ENCODE results near the gene SLCO3A1.

The SLCO3A1 gene

DNA sequence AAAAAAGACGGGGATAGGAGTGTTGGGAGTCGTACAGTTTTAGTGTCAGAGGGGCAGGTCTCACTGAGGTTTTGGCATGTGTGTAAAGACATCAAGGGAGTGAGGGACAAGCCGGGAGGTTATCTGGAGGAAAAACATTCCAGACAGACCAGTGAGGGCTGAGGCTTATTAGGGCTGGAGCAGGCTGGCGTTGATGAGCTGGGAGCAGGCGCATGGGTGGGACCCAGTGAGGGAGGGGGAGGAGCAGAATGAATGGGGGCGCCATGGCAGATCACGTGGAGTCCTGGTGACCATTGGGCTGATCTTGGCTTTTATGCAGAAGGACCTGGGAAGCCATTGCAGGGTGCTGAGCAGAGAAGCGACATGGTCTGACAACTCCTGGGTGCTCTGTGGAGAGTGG is 180.2 kb downstream of the SLCO3A1 start:
- no peak overlapping the region for H3K4me3 ChIP-seq (ENCODE audit: low read depth in 1 of 2, low read length in 2 of 2)
- H3K27ac ChIP-seq (ENCODE audit: low read length), result no peak overlapping the region
- no peaks in the 10 kb centered on the region for H3K79me2 ChIP-seq (ENCODE audit: insufficient read depth, low read length)
- H3K36me3 ChIP-seq (ENCODE audit: insufficient read depth, low read length), result no peaks in the 10 kb centered on the region
- DNase-seq, result no peak
- no peak overlapping the region for H3K9ac ChIP-seq (ENCODE audit: low read depth, low read length)
- TF ChIP-seq, protein P1, sequence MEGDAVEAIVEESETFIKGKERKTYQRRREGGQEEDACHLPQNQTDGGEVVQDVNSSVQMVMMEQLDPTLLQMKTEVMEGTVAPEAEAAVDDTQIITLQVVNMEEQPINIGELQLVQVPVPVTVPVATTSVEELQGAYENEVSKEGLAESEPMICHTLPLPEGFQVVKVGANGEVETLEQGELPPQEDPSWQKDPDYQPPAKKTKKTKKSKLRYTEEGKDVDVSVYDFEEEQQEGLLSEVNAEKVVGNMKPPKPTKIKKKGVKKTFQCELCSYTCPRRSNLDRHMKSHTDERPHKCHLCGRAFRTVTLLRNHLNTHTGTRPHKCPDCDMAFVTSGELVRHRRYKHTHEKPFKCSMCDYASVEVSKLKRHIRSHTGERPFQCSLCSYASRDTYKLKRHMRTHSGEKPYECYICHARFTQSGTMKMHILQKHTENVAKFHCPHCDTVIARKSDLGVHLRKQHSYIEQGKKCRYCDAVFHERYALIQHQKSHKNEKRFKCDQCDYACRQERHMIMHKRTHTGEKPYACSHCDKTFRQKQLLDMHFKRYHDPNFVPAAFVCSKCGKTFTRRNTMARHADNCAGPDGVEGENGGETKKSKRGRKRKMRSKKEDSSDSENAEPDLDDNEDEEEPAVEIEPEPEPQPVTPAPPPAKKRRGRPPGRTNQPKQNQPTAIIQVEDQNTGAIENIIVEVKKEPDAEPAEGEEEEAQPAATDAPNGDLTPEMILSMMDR (IDR thresholded peaks at IDR 0.05; ENCODE audit: borderline replicate concordance, extremely low read depth, low read length, poor library complexity, severe bottlenecking), result no peak
- TF ChIP-seq EZH2 (IDR thresholded peaks at IDR 0.05; ENCODE audit: borderline replicate concordance, low read depth, low read length, severe bottlenecking), result no peak
- no peak overlapping the region for H3K4me2 ChIP-seq (ENCODE audit: insufficient read depth, low read length)
- ATAC-seq (ENCODE audit: insufficient read depth, low read depth), result no peak
- H2AFZ ChIP-seq (ENCODE audit: low read depth, low read length), result no peak overlapping the region
- no peaks in the 10 kb centered on the region for H4K20me1 ChIP-seq (ENCODE audit: insufficient read depth, low read length)
- H3K27me3 ChIP-seq (ENCODE audit: insufficient read depth, low read length, poor library complexity), result no peaks in the 10 kb centered on the region
- H3K9me3 ChIP-seq (ENCODE audit: insufficient read depth, low read length, severe bottlenecking), result no peaks in the 10 kb centered on the region
- no peaks in the 10 kb centered on the region for H3K4me1 ChIP-seq (ENCODE audit: insufficient read depth, low read length)

DNA sequence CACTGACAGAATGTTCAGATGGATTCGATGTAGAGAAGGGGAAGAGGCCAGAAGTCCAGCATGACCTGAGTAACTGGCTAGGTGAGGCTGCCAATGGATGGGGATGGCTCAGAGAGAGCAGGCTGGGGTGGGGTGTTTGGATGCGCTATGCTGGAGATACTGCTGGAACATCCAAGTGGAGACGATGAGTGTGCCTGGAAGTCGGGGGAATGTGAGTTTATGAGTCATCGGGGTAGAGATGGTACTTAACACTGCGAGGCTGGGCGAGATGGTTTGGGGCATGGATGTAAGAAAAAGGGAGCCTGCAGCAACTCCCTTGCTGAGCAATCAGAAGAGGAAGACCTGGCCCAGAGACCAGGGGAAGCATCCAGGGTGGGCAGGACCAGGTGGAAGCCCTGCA is 180.7 kb downstream of the SLCO3A1 start:
- no peak for TF ChIP-seq EZH2 (IDR thresholded peaks at IDR 0.05; ENCODE audit: borderline replicate concordance, low read depth, low read length, severe bottlenecking)
- TF ChIP-seq, protein P1 (IDR thresholded peaks at IDR 0.05; ENCODE audit: borderline replicate concordance, extremely low read depth, low read length, poor library complexity, severe bottlenecking), result no peak
- Histone ChIP-seq H3K79me2 (ENCODE audit: insufficient read depth, low read length) (no peaks in the 10 kb centered on the region), H3K4me1 (ENCODE audit: insufficient read depth, low read length) (no peaks in the 10 kb centered on the region), H3K9ac (ENCODE audit: low read depth, low read length) (no peak overlapping the region), H3K36me3 (ENCODE audit: insufficient read depth, low read length) (no peaks in the 10 kb centered on the region), H2AFZ (ENCODE audit: low read depth, low read length) (no peak overlapping the region), H3K4me2 (ENCODE audit: insufficient read depth, low read length) (no peak overlapping the region), H3K4me3 (ENCODE audit: low read depth in 1 of 2, low read length in 2 of 2) (no peak overlapping the region), H3K27ac (ENCODE audit: low read length) (no peak overlapping the region), H3K27me3 (ENCODE audit: insufficient read depth, low read length, poor library complexity) (no peaks in the 10 kb centered on the region), H3K9me3 (ENCODE audit: insufficient read depth, low read length, severe bottlenecking) (no peaks in the 10 kb centered on the region), H4K20me1 (ENCODE audit: insufficient read depth, low read length) (no peaks in the 10 kb centered on the region)
- ATAC-seq (ENCODE audit: insufficient read depth, low read depth), result no peak
- no peak for DNase-seq

DNA sequence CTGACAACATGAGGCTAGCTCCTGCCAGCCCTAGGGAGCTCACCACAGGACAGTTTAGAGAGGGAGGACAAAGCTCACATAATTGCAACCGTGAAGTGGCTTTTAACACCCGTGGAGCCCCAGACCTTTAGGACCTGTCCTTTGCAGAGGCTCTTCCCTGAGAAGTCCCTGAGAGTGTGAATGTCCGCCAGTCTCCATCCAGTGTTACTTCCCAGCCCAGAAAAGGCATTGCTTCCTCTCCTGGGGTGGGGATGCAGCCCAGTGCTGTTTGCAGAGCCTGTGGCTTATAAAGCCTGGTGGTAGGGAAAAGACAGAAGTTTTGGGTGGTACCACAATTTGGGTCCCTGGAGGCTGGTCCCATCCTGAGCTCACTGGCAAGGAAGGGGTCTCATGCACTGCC is 182.0 kb downstream of the SLCO3A1 start:
- no peaks in the 10 kb centered on the region for H3K79me2 ChIP-seq (ENCODE audit: insufficient read depth, low read length)
- ATAC-seq (ENCODE audit: insufficient read depth, low read depth) (no peak), DNase-seq (no peak)
- peaks cover 3% of the 10 kb centered on the region for H3K27me3 ChIP-seq (ENCODE audit: insufficient read depth, low read length, poor library complexity)
- H3K4me3 ChIP-seq (ENCODE audit: low read depth in 1 of 2, low read length in 2 of 2), result no peak overlapping the region
- H3K4me1 ChIP-seq (ENCODE audit: insufficient read depth, low read length), result no peaks in the 10 kb centered on the region
- H3K9me3 ChIP-seq (ENCODE audit: insufficient read depth, low read length, severe bottlenecking), result no peaks in the 10 kb centered on the region
- no peak overlapping the region for H3K4me2 ChIP-seq (ENCODE audit: insufficient read depth, low read length)
- no peaks in the 10 kb centered on the region for H4K20me1 ChIP-seq (ENCODE audit: insufficient read depth, low read length)
- H3K36me3 ChIP-seq (ENCODE audit: insufficient read depth, low read length), result no peaks in the 10 kb centered on the region
- no peak overlapping the region for H2AFZ ChIP-seq (ENCODE audit: low read depth, low read length)
- no peak overlapping the region for H3K9ac ChIP-seq (ENCODE audit: low read depth, low read length)
- H3K27ac ChIP-seq (ENCODE audit: low read length), result no peak overlapping the region
- TF ChIP-seq, protein P1 (IDR thresholded peaks at IDR 0.05; ENCODE audit: borderline replicate concordance, extremely low read depth, low read length, poor library complexity, severe bottlenecking), result no peak
- TF ChIP-seq EZH2 (IDR thresholded peaks at IDR 0.05; ENCODE audit: borderline replicate concordance, low read depth, low read length, severe bottlenecking), result no peak

DNA sequence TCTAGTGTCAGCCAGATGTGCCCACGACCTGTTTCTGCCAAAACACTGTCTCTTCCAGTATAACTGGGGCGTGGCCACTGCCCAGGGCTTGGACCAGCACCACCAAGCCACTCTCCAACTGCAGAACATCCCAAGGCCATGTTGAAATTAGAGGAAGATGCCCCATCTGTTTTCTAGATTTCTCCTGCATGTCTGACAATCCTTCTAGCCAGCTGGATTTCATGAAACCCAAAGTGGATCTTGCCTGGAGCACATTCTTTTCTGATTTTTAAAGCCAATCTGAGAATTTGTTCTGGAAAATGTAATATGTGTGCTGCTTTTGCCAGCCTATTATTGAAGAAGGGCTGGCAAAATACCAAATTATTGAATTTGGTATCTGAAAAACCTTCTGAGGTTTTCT is 182.5 kb downstream of the SLCO3A1 start:
- H3K27me3 ChIP-seq (ENCODE audit: insufficient read depth, low read length, poor library complexity), result peaks cover 6% of the 10 kb centered on the region
- ATAC-seq (ENCODE audit: insufficient read depth, low read depth), result no peak

More for the DNA sequence above, 182.5 kb downstream of the SLCO3A1 start:
- H3K9me3 ChIP-seq (ENCODE audit: insufficient read depth, low read length, severe bottlenecking), result no peaks in the 10 kb centered on the region
- no peak overlapping the region for H3K4me2 ChIP-seq (ENCODE audit: insufficient read depth, low read length)
- H4K20me1 ChIP-seq (ENCODE audit: insufficient read depth, low read length), result no peaks in the 10 kb centered on the region
- no peak overlapping the region for H2AFZ ChIP-seq (ENCODE audit: low read depth, low read length)
- no peak overlapping the region for H3K27ac ChIP-seq (ENCODE audit: low read length)
- H3K4me3 ChIP-seq (ENCODE audit: low read depth in 1 of 2, low read length in 2 of 2), result no peak overlapping the region
- TF ChIP-seq, protein P1 (IDR thresholded peaks at IDR 0.05; ENCODE audit: borderline replicate concordance, extremely low read depth, low read length, poor library complexity, severe bottlenecking), result no peak
- no peak for TF ChIP-seq EZH2 (IDR thresholded peaks at IDR 0.05; ENCODE audit: borderline replicate concordance, low read depth, low read length, severe bottlenecking)
- H3K36me3 ChIP-seq (ENCODE audit: insufficient read depth, low read length), result no peaks in the 10 kb centered on the region
- H3K9ac ChIP-seq (ENCODE audit: low read depth, low read length), result no peak overlapping the region
- no peak for DNase-seq
- no peaks in the 10 kb centered on the region for H3K4me1 ChIP-seq (ENCODE audit: insufficient read depth, low read length)
- H3K79me2 ChIP-seq (ENCODE audit: insufficient read depth, low read length), result no peaks in the 10 kb centered on the region
